ENCODE data around the gene CTIF.

CTIF gene

DNA sequence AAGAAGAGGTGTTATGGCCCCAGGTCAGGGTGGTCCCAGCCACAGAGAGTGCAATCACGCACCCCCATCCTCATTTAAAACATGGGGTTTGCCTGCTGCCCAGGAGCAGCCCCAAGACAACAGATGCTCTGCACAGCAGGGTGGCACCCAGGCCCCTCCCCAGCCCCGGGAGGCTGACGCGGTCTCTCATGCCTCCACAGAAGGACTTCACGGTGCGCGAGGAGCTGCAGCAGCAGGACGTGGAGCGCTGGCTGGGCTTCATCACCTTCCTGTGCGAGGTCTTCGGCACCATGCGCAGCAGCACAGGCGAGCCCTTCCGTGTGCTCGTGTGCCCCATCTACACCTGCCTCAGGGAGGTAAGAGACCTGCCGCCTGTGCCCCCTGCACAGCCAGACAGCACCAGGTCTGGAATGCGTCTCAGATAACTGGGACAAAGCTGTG lies 278.2 kb downstream of the CTIF start:
- no peak for DNase-seq (ENCODE audit: low read depth in 2 of 2)

DNA sequence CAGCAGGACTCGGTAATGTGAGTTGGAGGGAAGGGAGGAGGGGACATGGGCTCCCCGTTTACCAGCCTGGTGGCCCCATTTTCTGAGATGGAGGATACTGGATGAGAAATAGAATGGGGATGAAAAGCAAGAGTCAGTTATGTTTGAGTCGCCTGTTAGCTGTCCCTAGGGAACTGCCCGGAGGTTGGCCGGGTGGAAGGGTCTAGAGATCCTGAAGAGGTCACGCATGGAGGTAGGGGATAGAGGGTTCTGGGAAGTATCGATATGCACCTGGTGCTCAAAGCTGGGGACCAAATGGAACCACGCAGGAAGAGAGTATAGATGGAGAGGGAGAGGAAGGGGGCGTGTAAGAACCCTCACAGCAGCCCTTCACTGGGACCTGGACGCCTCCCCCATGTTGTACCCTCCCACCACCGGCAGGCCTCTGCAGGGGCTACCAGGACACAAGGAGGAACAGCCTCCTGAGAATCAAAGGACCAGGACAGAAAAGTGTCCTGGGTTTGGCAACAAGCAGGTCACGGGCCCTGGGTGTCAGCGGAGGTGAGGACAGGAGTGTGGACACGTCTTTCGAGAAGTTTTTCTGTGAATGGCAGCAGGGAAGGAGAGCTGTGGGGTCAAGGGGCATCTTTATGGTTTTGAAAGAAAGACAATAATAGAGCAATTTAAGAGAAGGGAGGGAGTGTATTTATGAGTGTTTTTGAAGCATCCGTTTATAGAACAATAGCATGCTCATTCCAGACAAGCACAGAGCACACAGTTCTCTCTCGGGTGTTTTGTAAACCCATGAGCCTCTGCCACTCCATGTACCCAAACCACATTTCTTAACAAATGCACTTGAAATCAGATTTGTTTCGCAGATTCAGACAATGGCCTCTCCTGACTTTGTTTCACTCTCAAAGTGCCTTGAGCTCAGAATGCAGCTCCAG lies 279.8 kb downstream of the CTIF start:
- DNase-seq (ENCODE audit: low read depth in 2 of 2): no peak

DNA sequence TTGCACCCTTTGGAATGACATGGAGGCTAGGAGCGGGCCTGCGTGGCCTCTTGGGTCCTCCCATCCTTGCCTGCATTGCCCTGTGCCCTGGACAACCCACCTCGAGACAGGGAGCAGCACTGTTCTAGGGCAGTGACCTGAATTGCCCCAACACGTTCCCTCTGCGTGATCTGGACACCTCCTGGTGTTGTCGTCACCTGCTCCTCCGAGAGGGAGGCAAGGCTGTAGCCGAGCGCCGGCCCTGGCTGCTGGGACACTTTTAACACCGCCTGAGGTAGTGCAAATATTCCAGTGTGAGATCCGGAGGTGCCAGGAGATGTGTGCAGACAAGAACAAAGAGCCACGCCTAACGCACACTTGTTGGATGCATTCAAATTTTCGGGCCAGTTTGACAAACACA lies 280.4 kb downstream of the CTIF start:
- no peak for DNase-seq (ENCODE audit: low read depth in 2 of 2)

DNA sequence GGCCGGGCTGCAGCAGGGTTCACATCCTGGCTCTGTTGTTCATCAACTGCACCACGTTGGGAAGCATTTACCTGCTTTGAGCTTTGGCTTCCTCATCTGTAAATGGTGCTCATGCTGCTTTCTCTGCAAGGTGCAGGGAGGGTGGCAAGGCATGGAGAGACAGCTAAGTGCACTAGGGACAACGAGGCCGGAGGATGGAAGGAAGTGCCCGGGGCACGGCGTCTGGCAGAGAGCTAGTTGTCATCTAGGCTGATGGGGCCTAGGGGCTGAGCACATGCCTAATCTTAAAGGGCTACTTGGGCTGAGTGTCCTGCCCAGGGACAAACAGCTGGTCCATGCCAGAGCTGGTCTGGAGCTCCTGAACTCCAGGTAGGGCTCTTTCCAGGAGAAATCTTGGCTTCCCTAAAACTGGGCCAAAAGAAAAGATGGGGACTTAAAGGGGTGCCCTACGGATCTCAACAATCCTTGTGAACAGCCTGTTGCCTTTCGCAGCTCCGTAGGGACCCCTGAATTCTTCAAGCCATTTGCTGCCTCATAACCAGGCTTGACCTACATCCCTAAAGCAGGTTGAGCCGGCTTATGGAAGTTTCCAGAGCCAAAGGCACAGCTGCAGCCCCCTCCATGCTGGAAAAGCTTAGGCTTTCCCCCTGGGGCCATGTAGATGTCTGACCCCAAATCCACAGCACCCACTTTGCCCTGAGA lies 281.1 kb downstream of the CTIF start:
- DNase-seq (ENCODE audit: low read depth in 2 of 2): no peak

DNA sequence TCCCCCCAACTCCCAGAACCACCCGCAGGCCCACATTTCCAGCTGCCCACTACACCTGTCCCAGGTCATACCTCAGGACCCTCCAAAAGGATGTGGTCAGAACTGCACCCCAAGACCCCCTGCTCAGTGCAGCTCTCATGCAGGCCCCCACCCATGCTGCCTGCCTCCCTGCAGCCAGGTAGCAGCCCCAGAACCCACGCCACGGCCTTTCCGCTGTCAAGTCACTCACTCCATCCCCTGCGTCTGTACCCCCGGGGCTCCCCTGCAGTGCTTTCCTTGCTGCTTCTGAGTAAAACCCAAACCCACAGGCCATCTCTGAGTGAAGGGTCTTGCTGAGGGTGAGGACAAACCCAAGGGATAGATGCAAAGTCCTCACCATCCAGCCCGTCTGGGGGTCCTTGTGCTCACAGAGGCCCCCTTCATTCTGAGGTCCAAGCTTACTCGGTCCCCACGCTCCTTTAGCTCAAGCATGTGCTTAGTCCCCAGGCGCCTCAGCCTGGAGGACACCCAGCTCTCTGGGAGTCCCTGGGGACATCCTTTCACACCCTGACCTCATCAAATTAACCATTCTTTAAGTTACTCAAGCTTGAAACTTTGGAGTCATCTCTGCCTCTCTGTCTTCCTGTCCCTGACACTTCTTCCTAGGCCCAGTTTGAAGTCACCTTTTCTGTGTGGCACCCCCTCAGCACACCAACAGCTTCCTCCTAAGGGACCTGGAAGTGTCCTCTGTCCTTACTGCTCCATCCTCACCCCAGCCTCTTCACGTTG lies 281.8 kb downstream of the CTIF start:
- no peak for DNase-seq (ENCODE audit: low read depth in 2 of 2)

DNA sequence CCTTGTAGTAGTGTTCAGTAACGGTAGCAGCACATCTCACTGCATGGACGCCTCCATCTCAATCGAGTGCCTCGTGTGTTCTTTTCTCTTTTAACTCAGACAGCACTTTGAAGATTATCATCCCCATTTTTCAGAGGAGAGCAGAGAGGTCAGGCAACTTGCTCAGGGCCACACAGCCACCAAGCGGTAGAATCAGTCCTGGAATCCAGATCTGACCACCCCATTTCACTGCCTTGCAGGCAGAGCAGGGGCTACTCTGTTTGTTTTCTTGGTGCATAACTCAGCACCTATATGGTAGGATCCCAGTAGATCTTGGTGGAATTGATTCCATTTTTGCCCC lies 282.4 kb downstream of the CTIF start:
- no peak for DNase-seq (ENCODE audit: low read depth in 2 of 2)

DNA sequence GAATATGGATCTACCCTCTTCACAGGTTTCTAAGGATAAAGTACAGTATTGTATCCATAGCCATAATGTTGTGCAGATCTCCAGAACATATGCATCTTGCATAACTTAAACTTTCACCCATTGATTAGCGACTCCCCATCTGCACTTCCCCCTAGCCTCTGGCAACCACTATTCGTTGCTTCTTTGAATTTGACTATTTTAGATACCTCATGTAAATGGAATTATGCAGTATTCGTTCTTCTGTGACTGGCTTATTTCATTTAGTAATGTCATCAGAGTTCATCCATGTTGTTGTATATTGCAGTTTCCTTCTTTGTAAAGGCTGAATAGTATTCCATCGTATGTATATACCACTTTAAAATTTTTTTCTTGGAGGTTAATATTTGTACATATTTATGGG lies 283.0 kb downstream of the CTIF start:
- DNase-seq (ENCODE audit: low read depth in 2 of 2): no peak

DNA sequence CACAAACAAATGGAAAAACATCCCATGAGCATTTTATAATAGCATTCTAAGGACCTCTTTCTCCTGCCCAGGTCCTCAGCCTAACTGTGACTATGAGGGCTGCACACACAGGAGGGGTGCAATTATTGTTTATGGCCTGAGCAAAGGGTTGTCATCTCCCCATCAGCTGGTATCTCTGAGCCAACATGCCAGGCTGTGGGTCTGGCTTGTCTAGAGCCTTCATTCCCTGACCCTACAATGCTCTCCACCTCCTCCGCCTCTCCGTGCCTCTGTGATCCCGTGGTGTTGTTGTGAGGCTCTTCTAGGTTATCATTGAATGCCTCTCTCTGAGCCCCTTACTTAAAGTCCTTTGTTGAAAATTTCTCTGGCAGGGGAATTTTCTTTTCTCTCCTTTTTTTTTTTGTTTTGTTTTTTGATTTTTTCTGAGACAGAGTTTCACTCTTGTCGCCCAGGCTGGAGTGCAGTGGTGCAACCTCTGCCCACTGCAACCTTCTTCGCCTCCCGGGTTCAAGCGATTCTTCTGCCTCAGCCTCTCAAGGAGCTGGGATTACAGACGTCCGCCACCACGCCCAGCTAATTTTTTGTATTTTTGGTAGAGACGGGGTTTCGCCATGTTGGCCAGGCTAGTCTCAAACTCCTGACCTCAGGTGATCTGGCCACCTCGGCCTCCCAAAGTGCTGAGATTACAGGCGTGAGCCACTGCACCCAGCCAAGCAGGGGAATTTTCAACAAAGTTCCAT lies 285.6 kb downstream of the CTIF start:
- DNase-seq (ENCODE audit: low read depth in 2 of 2): no peak

DNA sequence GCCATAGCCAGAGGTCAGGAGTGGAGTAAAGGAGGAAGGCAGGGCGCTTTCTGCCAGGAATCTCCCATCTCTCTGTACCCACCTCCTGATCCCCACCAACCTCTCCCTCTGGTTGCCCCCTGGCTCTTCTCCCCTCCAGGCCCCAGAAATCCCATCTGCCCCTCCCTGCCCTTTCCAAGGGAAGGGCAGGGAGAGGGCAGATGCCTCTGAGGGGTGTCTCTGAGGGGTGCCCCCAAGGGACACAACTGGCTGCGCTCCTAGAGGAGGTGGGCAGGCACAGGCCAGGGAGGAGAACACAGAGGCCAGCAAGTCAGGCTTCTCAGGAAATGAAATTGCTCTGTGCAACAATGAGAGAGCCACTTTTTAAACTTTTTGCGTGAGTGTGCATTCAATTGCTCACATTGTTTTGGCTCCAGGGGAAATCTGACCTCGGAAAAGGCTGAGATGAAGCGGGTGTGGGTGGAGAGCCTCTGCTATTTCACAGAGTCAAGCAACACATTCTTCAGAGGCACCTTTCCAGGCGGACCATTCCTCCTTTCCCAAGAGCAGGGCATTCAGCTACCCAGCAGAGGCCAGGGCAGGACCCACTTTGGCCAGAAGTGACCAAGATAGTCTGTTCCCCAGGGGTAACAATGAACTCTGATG lies 286.4 kb downstream of the CTIF start:
- no peak for DNase-seq (ENCODE audit: low read depth in 2 of 2)

DNA sequence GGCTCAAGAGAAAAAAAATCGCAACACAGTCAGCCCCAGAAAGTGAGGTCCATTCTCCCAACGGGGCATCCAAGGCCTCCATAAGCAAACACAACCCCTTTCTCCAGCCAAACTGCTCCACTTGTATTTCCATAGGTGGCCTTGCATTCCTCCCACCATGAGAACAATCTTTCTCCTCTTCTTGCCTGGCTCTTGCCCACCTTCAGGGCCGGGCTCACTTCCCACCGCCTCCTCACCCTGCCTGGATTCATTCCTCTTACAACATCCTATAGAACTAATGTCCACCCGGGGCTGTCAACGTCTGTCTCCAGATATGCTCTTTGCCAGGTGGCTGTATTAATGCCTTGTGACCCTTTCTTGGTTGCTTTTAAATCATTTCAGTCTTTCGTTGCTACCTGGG lies 287.4 kb downstream of the CTIF start:
- DNase-seq (ENCODE audit: low read depth in 2 of 2): no peak

DNA sequence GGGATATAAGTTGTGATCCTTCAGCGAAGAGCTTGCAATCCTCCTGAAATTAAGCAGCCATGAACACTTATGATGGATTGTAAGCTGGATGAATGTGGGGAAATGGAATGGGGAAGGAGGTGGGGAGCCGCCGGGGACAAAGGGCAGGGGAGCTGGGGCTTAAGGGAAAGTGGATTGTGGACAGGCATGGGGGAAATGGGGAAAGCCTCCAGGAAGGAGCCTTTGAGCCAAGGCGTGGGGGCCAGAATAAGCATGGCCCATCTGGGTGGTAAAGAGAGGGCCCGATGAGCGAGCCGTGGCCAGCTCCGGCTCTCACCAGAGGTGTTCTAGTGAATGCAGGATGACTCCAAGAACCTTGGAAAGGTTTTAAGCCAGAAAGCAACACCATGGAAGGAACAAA lies 288.0 kb downstream of the CTIF start:
- DNase-seq (ENCODE audit: low read depth in 2 of 2): no peak

DNA sequence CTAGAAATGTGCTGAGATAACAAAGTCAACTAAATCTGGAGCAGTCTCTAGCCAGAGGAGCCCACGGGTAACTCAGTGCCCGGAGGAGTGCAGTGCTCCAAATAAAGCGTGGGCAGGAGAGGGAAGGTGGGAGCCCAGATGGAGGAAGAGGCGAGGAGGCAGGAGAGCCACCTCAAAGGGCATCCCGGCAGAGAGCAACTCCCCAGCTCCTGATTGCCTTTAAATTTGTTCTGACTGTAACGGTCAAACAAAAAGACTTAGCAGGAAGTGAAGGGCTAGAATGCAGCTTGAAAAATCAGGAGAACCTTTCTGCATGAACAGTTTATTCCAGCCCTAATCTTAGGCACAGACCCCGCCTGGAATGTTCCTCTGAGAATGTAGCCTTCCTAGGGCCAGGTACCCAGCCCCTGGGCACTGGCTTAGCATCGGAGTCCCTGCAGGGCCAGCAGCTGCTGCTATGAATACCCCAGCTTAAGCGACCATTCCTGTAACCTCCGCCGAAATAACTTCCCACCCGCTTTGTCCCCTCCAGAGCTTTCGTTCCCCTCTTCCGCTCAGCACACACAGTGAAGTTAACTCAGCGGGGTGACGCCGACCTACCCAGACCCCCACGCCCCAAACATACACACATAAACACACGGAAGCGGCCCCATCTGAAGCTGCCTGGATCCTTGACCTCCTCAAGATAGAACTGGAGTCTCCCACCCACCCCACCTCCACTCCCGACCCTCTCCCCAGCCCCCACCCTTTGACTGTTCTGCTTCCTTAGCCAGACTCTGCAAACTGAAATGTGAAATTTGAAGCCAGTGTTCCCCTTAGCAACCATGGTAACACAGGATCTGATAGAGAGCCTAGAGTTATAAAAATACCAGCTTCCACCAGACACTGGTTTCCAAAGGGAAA lies 288.7 kb downstream of the CTIF start:
- DNase-seq (ENCODE audit: low read depth in 2 of 2): no peak

DNA sequence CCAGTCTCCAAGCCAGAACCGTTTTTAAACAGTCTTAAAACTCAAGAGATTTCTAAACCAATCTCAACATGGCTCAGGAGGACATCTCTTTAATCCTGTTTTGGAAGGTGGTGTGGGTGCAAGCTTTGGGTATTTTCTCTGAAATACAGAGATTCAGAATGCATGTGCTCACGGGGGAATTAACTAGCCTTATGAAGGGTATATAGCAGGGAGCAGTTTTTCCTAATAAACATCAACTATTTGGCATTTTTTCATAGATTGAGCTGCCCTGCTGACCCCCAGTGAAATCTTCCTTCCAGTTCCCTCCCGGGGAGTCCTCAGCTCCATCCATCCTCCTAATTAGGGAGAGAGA lies 289.3 kb downstream of the CTIF start:
- DNase-seq (ENCODE audit: low read depth in 2 of 2): no peak

DNA sequence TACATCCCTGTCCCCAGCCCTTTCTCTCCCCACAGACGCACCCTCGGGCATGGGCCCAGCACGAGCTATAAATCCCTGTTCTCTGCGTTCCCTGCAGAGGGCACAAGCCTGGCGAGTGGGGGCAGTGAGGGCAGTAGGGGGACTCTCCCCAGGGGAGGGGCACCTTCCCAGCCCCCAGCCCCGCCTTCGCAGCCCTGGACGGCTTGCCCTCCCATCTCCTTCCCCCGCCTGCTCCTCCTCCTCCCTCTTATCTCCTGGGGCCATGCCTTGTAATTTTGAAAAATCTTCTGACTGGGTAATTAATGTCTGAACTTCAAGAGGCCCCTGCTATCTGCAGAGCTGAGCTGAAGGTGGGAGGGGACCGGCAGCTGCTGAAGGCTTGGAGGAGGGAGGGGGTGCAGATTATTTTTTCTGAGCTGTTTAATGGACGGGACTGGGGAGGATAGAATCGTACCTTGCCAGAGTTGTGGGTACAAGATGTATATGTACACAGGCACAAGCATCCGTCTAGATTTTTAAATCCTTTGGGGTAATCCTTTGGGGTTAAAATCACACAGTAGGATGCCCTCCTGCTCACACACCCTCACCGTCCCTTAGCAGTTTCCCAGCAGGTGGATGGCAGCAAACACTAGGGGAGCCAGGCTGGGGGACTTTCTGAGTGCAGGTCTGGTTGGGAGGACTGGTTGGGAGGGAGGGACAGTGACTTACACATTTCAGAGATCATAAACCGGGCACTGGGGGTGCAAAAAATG lies 290.0 kb downstream of the CTIF start:
- DNase-seq (ENCODE audit: low read depth in 2 of 2): no peak

DNA sequence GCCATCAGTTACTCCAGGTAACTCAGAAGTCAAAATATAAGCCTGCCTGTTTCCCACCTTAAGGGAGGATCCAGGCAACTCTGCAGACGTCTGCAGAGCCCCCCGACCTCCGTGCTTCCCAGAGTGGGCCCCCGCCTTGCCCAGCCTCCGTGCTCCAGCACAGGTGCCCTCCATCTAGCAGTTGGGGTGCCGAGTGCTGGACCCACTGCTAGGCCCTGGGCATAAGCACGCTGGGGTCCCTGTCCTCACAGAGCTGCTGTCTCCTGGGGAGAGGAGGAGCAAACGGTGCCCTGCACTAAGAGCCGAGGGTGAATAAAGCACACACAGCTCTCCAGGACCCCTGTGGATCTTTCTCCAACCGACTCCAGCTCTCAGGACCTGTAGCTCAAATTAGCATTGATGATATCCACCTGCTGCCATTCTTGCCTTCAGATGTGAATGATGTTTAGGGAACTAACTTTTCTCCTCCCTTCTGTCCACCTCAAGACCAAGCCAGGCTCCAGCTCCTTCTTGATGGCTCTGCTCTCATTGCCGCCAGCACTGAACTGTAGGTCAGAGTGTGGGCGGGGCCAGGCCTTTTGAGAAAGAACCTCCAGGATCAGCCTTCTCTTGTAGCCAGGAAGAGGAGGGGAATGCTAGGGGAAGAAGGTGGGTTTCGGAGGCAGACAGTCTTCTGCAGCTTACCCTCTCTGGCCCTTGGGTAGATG lies 290.8 kb downstream of the CTIF start:
- no peak for DNase-seq (ENCODE audit: low read depth in 2 of 2)

DNA sequence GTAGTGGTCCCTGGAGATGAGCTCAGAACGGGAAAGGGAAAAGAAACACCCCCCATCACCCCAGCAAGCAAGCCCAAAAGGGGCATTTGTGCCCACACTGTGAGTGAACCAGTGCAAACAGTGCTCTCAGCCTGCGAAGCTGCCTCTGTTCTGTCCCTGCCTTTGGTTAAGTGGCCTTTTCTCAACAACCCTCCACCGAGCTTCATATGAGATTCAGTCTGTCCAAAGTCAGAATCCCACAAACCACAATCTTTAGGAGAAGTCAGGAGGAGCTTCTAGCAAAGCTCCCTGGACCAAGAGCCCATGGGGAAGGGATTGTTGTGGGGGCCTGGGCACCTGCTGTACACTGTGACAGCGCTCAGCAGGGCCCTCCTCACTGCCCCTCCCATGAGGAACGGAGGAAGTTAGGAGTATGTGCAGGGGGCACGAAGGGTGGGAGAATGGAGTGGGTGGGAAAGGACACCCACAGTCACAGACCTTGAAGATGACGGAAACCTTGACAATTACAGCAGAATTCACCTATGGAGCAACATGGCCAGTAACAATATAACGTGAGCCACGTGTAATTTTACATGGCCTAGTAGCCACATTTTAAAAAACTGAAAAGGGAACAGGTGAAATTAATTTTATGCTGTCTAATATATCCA lies 292.4 kb downstream of the CTIF start:
- no peak for DNase-seq (ENCODE audit: low read depth in 2 of 2)

DNA sequence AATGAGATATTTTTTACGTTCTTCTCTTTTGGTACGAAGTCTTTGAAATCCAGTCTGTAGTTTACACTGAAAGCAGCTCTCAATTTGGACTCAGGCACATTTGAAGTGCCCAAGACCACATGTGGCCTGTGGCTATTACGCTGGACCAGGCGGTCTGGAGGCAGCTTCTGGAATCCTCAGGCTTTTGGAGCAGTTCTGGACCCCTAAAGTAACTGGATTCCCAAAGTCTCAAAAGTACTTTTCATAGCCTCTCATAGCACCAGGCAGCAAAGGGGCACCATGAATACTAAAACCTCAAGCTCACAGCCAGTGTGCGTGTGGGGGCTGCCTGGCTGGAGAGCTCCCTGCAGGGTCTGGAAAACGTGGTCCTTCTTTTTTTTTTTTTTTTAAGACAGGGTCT lies 293.0 kb downstream of the CTIF start:
- DNase-seq (ENCODE audit: low read depth in 2 of 2): no peak

DNA sequence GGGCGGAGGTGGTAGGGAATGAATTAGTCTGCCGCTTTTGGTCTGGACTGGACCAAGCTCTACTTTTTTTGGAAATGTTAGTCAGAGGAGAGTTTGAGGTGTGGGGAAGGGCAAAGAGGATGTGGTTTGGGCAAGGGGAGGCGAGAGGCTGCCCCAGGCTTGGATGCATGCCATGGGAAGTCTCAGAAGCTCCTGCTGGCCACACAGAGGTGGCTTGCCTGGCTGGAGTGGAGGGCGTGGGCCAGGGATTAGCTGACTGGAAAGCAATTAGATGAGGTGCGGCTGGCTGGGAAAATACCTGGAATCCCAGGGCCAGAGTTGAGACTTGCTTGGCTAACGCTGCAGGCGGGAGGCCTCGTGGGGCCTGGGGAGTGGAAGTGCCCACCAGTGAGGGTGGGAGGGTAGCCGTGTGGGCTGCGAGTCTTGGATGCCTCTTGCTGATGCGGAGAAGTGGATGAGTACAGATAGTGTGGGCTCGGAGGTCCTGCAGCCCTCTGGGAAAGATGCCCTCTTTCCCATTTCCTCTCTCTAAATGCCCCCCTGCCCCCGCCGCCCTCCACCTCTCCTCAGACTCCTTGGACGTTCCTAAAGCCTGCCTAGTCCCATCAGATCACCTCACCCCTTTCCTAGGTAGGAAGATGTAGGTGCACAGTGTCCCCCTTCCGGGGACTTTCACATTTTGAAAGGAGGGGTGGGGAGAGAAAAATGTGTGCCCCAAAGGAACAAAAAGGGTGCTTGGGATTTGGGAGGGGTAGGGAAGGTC lies 294.3 kb downstream of the CTIF start:
- DNase-seq (ENCODE audit: low read depth in 2 of 2): no peak
